Gastrocnemius medialis (tissue), 4 donors: Measurements from ENCODE around the gene ZNF750. TPM values are rescaled to one million over a fixed set of nuclear protein-coding genes. Genes with fewer than 3 reads are reported as not detected.
A peak's percentile ranks its signal among the peaks of the same experiment; 100 is the strongest.

ENCODE experiments used
- ATAC-seq, 2 donors: fragments of 150-250 bp; one replicate each; pipeline ENCODE4 v1.9.1; 2016
- DNase-seq, 2 donors: peaks; one replicate each; pipeline ENCODE4 v3.0.0-alpha.2; 2019
- H3K27ac ChIP-seq, 4 donors: fragments of 200-600 bp; sonication (generic); 1 replicate in 1 of 4; 2 replicates in 3 of 4; pipeline ENCODE4 v1.5.1; 2016 to 2018; ENCODE audit warnings: mild to moderate bottlenecking in 2 of 4, moderate library complexity in 1 of 4
- H3K27me3 ChIP-seq, 3 donors: fragments of 200-600 bp; sonication (generic) in 2 of 3; 1 replicate in 1 of 3; 2 replicates in 2 of 3; pipeline versions ENCODE4 v1.5.1 to v1.6.0; 2016 to 2019; ENCODE audit warnings: mild to moderate bottlenecking in 1 of 3, moderate library complexity in 1 of 3
- H3K36me3 ChIP-seq, 2 donors: fragments of 200-600 bp; sonication (generic) in 1 of 2; one replicate each; pipeline ENCODE4 v1.5.1; 2017 to 2018
- H3K4me1 ChIP-seq, 2 donors: fragments of 200-600 bp; sonication (generic) in 1 of 2; one replicate each; pipeline ENCODE4 v1.5.1; 2016 to 2017; ENCODE audit warnings: mild to moderate bottlenecking in 2 of 2
- H3K4me3 ChIP-seq, 4 donors: fragments of 200-600 bp; sonication (generic) in 3 of 4; 1 replicate in 1 of 4; 2 replicates in 3 of 4; pipeline ENCODE4 v1.5.1; 2016 to 2019; ENCODE audit warnings: mild to moderate bottlenecking in 2 of 4
- H3K9me3 ChIP-seq, 3 donors: fragments of 200-600 bp; sonication (generic) in 2 of 3; 1 replicate in 1 of 3; 2 replicates in 2 of 3; pipeline ENCODE4 v1.5.1; 2016 to 2019
- POLR2A ChIP-seq, 2 donors: fragments of 450-650 bp; IDR thresholded peaks; one replicate each; pipeline ENCODE4 v1.6.1; 2017; ENCODE audit warnings: antibody characterized with exemption in 2 of 2, mild to moderate bottlenecking in 2 of 2, moderate library complexity in 2 of 2
- in situ Hi-C, 4 donors: fragments of 200-750 bp; cut with MboI; loops; one replicate each; pipeline versions ENCODE4 v1.15.0 to v1.8.0; 2017; ENCODE audit warnings: low sequenced_read_pairs in 4 of 4
- intact Hi-C: fragments of 100-400 bp; cut with DNase I; formaldehyde crosslinking; loops from one replicate; pipeline ENCODE4 v1.15.1; 2023; ENCODE audit warnings: low total_unique reads
- total RNA-seq, 4 donors: library from RNA; depleted of rRNA; stranded (reverse); fragments of >200 nt; gene quantifications; one replicate each; pipeline versions ENCODE4 v1.1.0 to v1.2.3, GENCODE V29; 2016
- TF ChIP-seq, protein P1 (sequence below), 5 experiments: fragments of 450-650 bp in 3 of 5; fragments of 200-600 bp in 2 of 5; sonication (generic) in 2 of 5; IDR thresholded peaks in 4 of 5; conservative IDR thresholded peaks in 1 of 5; 1 replicate in 4 of 5; 2 replicates in 1 of 5; pipeline ENCODE4 v1.5.1; 2016 to 2019; ENCODE audit warnings: antibody characterized with exemption in 5 of 5, mild to moderate bottlenecking in 3 of 5, moderate library complexity in 3 of 5

ZNF750 gene
- total RNA-seq, 4 donors from 2014 or later, result 2.5 to 17.8 (median 11.7) TPM

DNA sequence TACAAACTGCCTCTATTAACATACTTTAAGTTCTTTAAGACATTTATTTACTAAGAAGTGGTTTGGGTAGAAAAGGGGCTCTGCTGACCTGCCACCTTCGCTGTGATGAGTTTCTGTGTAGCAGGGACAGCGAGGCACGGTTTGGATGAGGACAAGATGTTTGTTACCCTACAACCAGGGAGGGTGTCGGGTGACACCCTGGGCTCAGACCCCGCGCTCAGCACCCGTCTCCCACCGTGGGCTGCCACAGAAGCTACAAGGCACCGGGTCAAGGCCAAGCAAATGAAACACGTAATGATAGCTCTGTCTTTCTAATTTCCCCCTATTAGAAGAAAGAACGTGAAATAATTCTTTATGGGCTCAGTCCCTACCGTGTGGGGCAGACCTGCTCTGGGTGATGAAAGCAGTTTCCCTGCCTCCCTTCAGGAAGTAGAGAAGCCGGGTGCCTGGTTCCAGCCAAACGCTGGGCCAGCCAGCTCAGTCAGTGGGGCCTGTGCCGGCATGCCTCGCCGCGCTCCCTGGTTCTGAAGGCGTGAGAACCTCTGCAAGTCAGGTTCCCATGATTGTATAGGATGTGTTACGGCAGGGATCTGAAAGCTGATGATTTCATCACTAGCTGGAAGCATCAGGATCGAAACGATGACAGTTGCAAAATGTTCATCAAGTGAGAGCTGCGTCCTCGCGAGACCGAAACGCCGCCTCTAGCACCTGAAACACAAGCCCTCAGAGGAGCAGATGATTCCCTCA lies 3.9 kb downstream of the ZNF750 start:
- TF ChIP-seq POLR2A (IDR thresholded peaks at IDR 0.05), result no peak
- TF ChIP-seq, protein P1, sequence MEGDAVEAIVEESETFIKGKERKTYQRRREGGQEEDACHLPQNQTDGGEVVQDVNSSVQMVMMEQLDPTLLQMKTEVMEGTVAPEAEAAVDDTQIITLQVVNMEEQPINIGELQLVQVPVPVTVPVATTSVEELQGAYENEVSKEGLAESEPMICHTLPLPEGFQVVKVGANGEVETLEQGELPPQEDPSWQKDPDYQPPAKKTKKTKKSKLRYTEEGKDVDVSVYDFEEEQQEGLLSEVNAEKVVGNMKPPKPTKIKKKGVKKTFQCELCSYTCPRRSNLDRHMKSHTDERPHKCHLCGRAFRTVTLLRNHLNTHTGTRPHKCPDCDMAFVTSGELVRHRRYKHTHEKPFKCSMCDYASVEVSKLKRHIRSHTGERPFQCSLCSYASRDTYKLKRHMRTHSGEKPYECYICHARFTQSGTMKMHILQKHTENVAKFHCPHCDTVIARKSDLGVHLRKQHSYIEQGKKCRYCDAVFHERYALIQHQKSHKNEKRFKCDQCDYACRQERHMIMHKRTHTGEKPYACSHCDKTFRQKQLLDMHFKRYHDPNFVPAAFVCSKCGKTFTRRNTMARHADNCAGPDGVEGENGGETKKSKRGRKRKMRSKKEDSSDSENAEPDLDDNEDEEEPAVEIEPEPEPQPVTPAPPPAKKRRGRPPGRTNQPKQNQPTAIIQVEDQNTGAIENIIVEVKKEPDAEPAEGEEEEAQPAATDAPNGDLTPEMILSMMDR (IDR thresholded peaks at IDR 0.05 in 4 of 5, conservative IDR thresholded peaks at IDR 0.05 in 1 of 5), result no peak
- intact Hi-C loops, result no loop called here

DNA sequence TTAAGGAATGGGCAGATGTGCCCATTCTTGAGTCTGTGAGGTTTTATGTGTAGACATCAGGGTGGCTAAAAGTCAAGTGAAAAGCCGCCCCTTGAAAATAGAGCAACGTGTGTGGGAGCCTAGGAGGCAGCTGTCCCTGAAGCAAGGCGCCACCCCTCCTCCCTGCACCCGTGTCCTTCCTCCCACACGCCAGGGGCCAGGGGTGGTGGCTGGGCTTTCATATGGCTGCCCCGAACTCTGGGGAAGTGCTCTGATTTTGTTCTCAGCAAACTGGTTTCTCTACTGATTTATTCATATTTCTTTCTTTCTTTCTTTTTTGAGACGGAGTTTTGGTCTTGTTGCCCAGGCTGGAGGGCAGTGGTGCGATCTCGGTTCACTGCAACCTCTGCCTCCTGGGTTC lies 4.7 kb downstream of the ZNF750 start:
- peak overlapping the region in 3 of 4 donors; percentile 5 to 84 (median 23) for H3K27ac ChIP-seq
- ATAC-seq (no peak), DNase-seq (no peak)
- intact Hi-C loops, result no loop called here
- H3K9me3 ChIP-seq, result no peaks in the 10 kb centered on the region
- H3K4me1 ChIP-seq, result peaks cover 22 to 34% of the 10 kb centered on the region in 2 donors
- in situ Hi-C loops, result no loop called here
- H3K4me3 ChIP-seq, result no peak overlapping the region
- no peak for TF ChIP-seq POLR2A (IDR thresholded peaks at IDR 0.05)
- TF ChIP-seq, protein P1 (IDR thresholded peaks at IDR 0.05 in 4 of 5, conservative IDR thresholded peaks at IDR 0.05 in 1 of 5), result no peak
- no peaks in the 10 kb centered on the region for H3K36me3 ChIP-seq
- H3K27me3 ChIP-seq, result no peaks in the 10 kb centered on the region

More for the DNA sequence above, 3.9 kb downstream of the ZNF750 start:
- Histone ChIP-seq H3K9me3 (no peaks in the 10 kb centered on the region), H3K4me1 (peaks cover 22 to 33% of the 10 kb centered on the region in 2 donors), H3K27me3 (no peaks in the 10 kb centered on the region), H3K4me3 (no peak overlapping the region), H3K36me3 (no peaks in the 10 kb centered on the region), H3K27ac (peak overlapping the region; percentile 64 to 88 (median 84))
- no peak for ATAC-seq
- in situ Hi-C loops, result no loop called here
- no peak for DNase-seq

DNA sequence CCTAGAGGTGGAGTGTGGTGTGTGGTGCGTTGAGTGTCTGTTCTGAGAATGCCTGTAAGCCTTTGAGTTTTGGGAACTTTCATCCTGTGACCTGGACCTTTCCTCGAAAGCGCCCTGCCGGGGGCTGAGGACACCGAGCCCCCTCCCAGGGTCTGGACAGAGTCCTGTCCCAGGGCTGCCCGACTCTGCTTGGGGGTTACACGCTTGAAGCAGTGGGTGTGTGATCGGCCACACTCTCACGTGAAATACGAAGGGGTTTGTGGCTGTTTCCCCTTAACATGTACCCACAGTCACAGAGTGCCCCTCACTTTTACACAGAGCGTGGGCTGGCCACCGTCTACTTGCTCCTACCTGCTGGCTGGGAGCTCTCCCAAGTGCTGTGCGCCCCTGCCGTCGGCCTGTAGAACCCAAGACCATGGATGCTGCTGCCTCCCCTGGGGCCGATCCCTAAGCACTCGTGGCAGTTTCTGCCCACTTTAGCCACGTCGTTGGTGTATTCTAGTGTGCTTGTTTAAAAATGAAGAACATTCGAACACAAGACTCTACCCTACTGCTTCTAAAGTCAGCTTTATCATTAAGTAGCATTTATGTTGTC lies 6.8 kb downstream of the ZNF750 start:
- H3K4me1 ChIP-seq, result peaks cover 19 to 31% of the 10 kb centered on the region in 2 donors
- in situ Hi-C loops, result no loop called here
- H3K36me3 ChIP-seq, result no peaks in the 10 kb centered on the region

DNA sequence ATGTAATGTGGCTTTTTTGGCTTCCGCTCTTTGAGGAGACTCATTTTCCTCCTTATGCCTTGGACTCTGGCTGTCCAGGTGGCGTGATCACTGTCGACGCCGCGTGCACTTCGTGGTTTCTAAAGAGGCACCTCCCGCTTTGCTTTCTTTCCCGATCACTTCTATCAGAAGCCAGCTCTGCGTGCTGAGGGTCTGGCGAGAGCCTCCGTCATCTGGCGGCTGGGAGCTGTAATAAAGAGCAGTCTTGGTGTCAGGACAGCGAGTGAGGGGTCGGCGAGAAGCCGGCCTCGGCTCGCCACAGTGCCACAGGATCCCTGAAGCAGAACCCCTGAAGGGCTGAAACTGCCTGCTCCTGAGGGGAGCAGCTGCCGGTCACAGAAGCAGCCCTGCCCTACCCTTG lies 7.4 kb downstream of the ZNF750 start:
- no peaks in the 10 kb centered on the region for H3K27me3 ChIP-seq
- DNase-seq (no peak), ATAC-seq (no peak)
- intact Hi-C loops (no loop called here), in situ Hi-C loops (no loop called here)
- peak overlapping the region in 3 of 4 donors; percentile 6 to 39 (median 9) for H3K4me3 ChIP-seq
- H3K27ac ChIP-seq, result peak overlapping the region in 3 of 4 donors; percentile 4 to 63 (median 36)
- no peaks in the 10 kb centered on the region for H3K9me3 ChIP-seq
- TF ChIP-seq POLR2A (IDR thresholded peaks at IDR 0.05), result no peak
- TF ChIP-seq, protein P1 (IDR thresholded peaks at IDR 0.05 in 4 of 5, conservative IDR thresholded peaks at IDR 0.05 in 1 of 5), result no peak
- no peaks in the 10 kb centered on the region for H3K36me3 ChIP-seq
- peaks cover 13 to 26% of the 10 kb centered on the region in 2 donors for H3K4me1 ChIP-seq

More for the DNA sequence above, 6.8 kb downstream of the ZNF750 start:
- intact Hi-C loops, result no loop called here
- peak overlapping the region in 3 of 4 donors; percentile 4 to 63 (median 36) for H3K27ac ChIP-seq
- H3K4me3 ChIP-seq, result peak overlapping the region in 1 of 4 donors; percentile 39
- no peak for DNase-seq
- no peaks in the 10 kb centered on the region for H3K27me3 ChIP-seq
- TF ChIP-seq POLR2A (IDR thresholded peaks at IDR 0.05), result no peak
- TF ChIP-seq, protein P1 (IDR thresholded peaks at IDR 0.05 in 4 of 5, conservative IDR thresholded peaks at IDR 0.05 in 1 of 5), result no peak
- ATAC-seq, result no peak
- H3K9me3 ChIP-seq, result no peaks in the 10 kb centered on the region
